CD4-positive, alpha-beta T cell treated with Interleukin-6 for 4 hours (primary cell): ENCODE measurements around the gene GPX2.

Experiments
- DNase-seq: peaks from one replicate; pipeline ENCODE4 v3.0.0-alpha.2; 2020; ENCODE audit warnings: mixed read lengths

Gene GPX2

GRCh38 chr14:64958743-64959142, 16.2 kb upstream of the GPX2 start:
- no peak for DNase-seq

DNA sequence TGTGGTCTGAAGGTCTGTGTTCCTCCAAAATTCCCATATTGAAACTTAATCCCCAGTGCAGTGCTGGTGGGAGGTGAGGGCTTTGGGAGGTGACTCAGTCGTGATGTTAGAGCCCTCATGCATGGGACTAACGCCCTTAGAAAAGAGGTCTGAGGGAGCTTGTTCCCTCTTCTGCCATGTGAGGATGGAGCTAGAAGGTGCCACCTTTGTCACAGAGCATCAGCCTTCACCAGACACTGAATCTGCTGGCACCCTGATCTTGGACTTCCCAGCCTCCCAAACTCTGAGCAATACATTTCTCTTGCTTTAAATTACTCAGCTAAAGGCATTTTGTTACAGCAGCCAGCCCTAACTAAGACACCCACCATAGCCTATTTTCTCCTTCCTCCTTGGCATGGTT, 15.7 kb upstream of the GPX2 start:
- no peak for DNase-seq

- DNase-seq: no peak
These were observed 14.3 kb upstream of the GPX2 start for GRCh38 chr14:64956697-64957406.

- DNase-seq: no peak
These were observed 12.8 kb upstream of the GPX2 start for GRCh38 chr14:64955297-64955696.

DNA sequence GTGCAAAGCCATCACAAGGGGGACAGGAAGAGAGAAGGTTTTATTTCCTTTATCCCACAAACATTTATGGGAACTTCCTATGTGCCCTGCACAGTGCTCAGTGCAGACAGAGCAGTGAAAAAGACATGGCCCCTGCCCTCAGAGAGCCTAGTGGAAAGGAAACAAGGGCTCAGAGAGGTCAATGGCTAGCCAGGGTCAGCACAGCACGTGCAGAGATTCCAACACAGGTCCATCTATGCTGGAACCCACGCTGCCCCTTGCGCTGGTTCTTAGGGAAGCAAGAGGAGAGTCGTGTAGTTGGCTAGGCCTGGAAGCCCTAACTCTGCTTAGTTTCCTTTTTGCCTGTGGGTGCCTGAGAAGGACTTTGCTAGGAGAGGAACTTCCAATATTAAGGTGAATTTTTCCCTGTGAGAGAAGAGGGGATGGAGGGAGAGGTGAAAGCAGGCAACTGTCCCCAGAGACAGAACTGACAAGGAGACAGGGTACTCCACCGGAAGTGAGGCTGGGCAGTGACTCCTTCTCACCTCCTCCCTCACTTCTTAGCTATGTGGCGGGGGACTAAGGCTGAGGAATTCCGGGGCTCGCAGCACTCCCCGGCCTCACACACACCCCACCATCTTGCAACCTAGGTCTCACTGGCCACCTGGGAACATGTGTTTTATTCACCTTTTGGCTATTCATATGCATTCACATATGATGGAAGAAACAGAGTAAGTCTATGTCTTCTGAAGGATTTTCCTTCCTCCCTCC, 12.1 kb upstream of the GPX2 start:
- no peak for DNase-seq

DNA sequence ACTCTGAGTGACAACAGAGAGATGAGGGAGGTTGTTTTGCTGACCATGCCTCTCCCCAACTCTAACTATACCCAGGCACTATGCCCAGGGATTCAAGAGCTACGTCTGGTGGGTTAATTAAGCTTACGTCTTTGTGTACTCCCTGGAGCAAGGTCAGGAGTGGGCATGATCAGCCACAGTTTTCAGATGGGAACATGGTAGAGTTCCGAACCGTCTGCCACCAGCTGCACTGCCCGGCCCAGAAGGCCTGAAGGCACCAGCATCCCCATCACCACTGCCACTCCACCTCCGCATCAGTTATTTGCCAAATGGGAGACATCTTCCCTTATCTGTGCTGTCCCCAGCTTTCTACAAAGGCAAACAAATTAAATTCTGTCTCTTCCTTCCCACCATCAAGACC, 11.1 kb upstream of the GPX2 start:
- DNase-seq: no peak

DNA sequence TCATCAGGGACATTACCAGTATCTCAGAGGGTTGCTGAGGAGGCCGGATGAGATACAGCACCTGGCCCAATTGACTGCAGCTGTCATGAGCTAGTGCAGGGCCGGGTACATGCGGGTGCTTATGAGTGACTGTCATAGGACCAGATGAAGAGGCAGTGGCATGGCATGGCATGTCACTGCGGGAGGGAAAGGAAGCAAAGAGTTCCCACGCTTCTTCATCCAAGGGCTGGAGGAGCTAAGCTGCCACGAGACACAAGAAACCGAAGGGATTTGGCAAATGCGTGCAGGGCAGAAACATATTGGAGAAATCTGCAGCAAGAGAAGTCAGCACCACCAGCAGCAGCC, 10.7 kb upstream of the GPX2 start:
- no peak for DNase-seq

- no peak for DNase-seq
These were observed 10.2 kb upstream of the GPX2 start for GRCh38 chr14:64952598-64953309.

DNA sequence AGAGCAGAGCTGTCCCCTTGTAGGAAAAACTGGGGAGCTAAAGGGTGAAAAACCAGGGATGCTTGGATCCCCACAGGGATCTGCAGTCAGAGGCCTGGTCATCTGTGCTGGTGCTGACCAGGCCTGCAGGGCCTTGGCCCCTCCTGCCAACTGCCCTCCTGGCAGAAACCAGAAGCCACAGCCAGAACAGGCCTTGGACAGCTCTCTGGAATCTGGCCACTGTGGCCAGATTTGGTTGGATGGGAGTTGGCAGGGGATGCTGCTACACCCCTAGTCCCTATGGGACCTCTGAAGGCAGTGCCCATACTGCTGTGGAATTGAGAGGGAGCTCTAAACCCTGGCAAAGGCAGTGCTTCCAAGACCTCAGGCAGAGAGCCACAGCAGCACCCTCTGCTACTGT, 9.2 kb upstream of the GPX2 start:
- no peak for DNase-seq

- no peak for DNase-seq
These were observed 8.7 kb upstream of the GPX2 start for GRCh38 chr14:64951291-64951690.

DNA sequence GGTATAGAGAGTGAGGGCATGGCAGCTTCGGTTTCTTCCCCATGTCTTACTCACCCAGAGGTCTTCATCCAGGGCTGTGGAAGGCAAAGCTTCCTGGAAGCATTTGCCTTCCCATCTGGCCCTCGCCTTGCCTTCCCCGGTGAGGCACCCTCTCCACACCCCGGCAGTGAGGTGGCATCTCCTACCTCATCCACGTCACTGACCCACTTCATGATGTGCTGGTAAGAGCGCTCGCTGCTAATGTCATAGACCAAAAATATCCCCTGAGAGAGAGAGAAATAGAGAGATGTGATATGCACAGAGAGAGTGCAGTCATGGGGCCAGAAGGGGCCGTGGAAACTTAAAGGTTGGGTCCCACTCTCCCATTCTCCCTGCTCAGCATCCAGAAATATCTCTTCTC, 8.3 kb upstream of the GPX2 start:
- DNase-seq: no peak

DNA sequence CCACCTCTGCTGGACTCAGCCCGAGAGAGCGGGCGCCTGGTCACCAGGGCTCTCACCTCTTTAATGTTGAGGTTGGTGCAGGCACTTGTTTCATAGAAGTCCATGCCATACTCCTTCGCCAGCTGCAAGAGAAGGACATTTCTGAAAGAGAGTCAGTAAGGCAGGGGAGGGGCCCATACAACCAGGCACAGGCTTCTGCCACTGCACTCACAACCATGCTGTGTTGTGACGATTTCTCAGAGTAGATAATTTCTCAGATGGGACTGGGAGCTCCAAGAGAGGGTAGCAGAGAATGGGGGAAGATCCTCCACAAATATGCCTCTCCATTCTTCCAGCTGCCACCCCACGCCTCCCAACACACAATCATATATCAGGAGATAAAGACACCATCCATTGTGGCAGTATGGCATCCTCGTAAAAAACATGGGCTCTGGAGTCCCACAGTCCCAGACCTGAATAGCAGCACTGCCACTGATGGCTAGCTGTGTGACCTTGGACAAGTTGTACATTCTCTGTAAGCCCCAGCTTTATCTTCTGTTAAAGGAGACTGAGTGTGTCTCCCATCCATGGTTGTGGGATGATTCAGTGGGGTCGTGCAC, 6.2 kb upstream of the GPX2 start:
- DNase-seq: no peak

DNA sequence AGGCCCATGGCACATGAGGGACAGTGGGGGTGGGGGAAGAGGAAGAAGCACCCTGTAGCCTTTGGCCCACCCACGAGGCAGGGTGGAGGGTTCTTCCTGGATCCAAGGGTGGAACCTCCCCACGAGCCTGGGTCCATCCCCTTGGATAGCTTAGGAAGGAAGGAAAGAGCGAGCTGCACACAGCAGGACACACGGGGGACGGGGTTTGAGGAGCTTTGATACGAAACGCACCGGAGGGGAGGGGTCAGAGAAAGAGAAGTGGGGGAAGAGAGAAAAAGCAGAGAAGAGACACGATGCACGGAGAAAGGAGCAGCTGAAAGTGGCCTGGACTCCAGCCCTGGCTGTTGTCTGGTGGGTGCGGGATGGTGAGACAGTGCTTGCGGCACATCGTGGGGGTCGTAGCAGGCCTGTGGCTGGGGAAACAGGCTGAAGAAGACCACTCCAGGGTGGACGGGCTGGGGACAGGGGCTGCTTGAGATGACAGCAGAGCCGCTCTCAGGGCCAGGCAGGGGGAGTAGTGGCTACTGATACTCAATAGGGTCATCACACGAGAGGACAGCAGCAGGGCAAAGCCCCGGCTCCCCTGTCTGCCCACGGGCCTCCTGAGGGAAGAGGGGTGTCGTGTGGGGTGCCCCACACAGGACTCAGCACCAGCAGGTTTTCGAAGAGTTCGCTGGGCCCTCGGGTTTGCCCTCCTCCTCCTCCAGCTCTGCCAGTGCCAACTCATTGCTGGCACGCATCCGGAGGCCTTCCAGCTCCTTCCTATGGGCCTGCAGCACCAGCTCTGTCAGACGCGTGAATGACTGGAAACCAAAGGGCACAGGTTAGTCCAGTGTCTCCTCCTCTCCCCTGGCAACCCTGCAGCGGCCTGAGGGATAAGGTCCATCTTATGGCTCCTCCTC, 5.4 kb upstream of the GPX2 start:
- no peak for DNase-seq

DNA sequence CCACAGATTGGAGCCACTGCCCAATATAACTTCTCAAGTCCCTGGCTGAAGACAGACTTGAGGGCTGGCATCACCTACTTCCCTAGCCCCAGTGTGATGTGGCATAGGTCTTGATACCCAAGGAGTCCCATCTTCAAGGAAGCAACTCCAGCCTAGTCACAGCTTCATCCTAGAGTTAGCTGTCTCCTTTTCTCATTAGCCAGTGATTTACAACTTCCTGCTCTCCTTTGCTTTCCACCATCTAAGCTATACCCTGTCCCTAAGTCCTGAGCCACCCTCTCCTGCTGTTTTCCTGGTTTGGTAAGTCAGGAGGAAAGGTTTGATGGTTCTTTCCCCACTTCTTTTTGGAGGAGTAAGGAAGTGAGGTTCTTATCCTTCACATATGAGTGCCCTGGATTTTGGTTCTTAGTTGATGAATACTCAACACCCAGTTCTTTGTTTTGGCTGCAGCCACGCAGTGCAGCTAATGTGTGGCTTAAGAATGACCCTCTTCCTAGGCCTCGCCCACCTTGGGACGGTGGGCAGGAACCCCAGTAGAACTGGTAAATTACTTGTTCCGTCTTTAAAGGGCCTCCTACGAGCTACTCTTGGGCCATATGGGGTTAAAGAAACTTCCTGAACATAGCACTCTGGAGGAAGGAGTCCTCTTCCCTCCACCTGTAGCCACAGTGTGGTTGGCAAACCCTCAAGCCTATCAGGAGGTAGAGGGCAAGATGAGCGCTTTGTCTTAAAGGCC, 3.9 kb upstream of the GPX2 start:
- DNase-seq: no peak

- DNase-seq: no peak
These were observed 3.1 kb upstream of the GPX2 start for GRCh38 chr14:64945431-64946178.

GRCh38 chr14:64944861-64945260, 2.3 kb upstream of the GPX2 start:
- DNase-seq: no peak

DNA sequence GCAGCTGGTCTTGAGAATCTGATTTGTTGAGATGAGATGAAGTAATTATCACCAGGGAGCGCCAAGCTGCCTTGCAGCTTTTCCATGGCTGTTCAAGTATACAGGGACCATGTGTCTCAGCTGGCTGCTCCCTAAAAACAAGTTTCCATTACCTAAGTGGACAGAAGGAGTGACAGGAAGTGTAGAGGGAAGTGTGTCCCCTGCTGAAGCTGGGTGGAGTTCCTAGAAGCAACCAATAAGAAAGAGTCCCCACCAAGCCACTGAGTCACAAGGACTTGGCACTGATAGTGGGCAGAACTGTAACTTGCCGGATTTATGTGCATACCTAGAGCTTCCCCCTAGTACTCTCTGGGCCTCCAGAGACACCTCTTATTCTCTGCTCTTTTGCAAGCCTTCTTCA, 1.5 kb upstream of the GPX2 start:
- no peak for DNase-seq

- DNase-seq: no peak
These were observed 1.0 kb upstream of the GPX2 start for GRCh38 chr14:64943556-64943955.

DNA sequence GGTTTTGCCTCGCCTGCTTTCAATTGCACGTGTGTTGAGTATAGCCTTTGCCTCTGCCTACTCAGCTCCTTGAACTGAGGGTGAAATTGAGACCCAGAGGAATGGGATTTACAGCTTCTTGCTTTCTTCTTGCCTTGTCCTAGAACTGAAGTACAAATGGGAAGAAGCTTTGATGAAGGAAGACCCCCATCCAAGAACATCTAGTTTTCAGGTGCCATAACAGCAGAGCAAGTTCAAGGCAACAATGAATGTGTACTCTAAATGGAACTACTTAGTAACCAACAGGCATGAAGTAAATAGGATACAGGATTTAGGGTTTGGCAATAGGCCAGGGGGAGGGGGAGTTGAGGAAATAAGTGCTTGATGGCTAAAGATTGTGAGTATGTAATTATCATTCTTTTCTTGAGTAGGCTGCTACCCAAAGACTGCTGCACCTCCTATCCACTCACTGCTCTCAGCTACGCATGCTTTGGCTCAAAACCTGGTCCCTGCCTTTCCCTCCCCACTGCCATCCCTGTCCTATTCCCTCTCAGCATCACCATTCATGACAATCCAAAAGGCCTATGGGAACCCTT, 2.1 kb downstream of the GPX2 start:
- DNase-seq: no peak

- no peak for DNase-seq
These were observed 2.7 kb downstream of the GPX2 start for GRCh38 chr14:64939817-64940190.
